OCI-LY7 (cell line): ENCODE data around the gene SDHAF4.

ENCODE experiments used
- CTCF ChIP-seq: fragments of 200-600 bp; sonication (generic); conservative IDR thresholded peaks from 2 replicates; pipeline ENCODE4 v1.5.1; 2014; ENCODE audit warnings: mild to moderate bottlenecking, antibody characterized with exemption, low read length, moderate library complexity, mixed read lengths
- EZH2phosphoT487 ChIP-seq: fragments of 200-600 bp; sonication (generic); IDR thresholded peaks from 2 replicates; pipeline ENCODE4 v1.6.1; 2018; ENCODE audit warnings: low read depth, borderline replicate concordance, mild to moderate bottlenecking, mixed run types, antibody characterized with exemption, low read length, moderate library complexity, mixed read lengths

- no peak for TF ChIP-seq CTCF
- no peak for TF ChIP-seq EZH2phosphoT487
Observed at GRCh38 chr6:70574643-70575042, 7.9 kb downstream of the SDHAF4 start.
